H9 (cell line): ENCODE results near the gene THOC2. TPM values are rescaled to one million over a fixed set of nuclear protein-coding genes. Genes with fewer than 3 reads are reported as not detected.

Source experiments
- DNase-seq: peaks from one replicate; pipeline ENCODE4 v3.0.0-alpha.2; 2017
- H2AFZ ChIP-seq: one replicate; pipeline ENCODE4 v1.6.1; 2013; ENCODE audit warnings: mild to moderate bottlenecking, low read length, control low read depth, moderate library complexity
- H2AK5ac ChIP-seq: 2 replicates; pipeline ENCODE4 v1.6.1; 2013; ENCODE audit warnings: low read length, control low read depth, mixed read lengths; ENCODE audit not compliant: insufficient read length
- H2BK120ac ChIP-seq: one replicate; pipeline ENCODE4 v1.6.1; 2013; ENCODE audit warnings: low read depth, mild to moderate bottlenecking, low read length, control low read depth, inconsistent platforms; ENCODE audit not compliant: poor library complexity, severe bottlenecking
- H2BK12ac ChIP-seq: 2 replicates; pipeline ENCODE4 v1.6.1; 2013; ENCODE audit warnings: low read length, control low read depth, mixed read lengths, low read depth; ENCODE audit not compliant: insufficient read length
- H2BK15ac ChIP-seq: 2 replicates; pipeline ENCODE4 v1.6.1; 2013; ENCODE audit warnings: low read depth, low read length, control low read depth
- H2BK20ac ChIP-seq: one replicate; pipeline ENCODE4 v1.6.1; 2013; ENCODE audit warnings: low read depth, mild to moderate bottlenecking, low read length, control low read depth, inconsistent platforms; ENCODE audit not compliant: poor library complexity, severe bottlenecking
- H2BK5ac ChIP-seq: 2 replicates; pipeline ENCODE4 v1.6.1; 2013; ENCODE audit warnings: low read length, control low read depth, mixed read lengths; ENCODE audit not compliant: insufficient read length
- H3K14ac ChIP-seq: 2 replicates; pipeline ENCODE4 v1.6.1; 2013; ENCODE audit warnings: low read length, control low read depth; ENCODE audit not compliant: insufficient read depth
- H3K18ac ChIP-seq: 2 replicates; pipeline ENCODE4 v1.6.1; 2013; ENCODE audit warnings: low read depth, mild to moderate bottlenecking, mixed read lengths, low read length, control low read depth; ENCODE audit not compliant: insufficient read length
- H3K23ac ChIP-seq: 2 replicates; pipeline ENCODE4 v1.6.1; 2013; ENCODE audit warnings: low read length, control low read depth, mixed read lengths, low read depth; ENCODE audit not compliant: insufficient read length
- H3K23me2 ChIP-seq: 2 replicates; pipeline ENCODE4 v1.6.1; 2013; ENCODE audit warnings: low read depth, mild to moderate bottlenecking, mixed read lengths, low read length, control low read depth; ENCODE audit not compliant: insufficient read length, poor library complexity, severe bottlenecking
- H3K27ac ChIP-seq: 2 replicates; pipeline ENCODE4 v1.5.1; 2013; ENCODE audit warnings: low read length, control low read depth, mixed read lengths, low read depth; ENCODE audit not compliant: insufficient read length
- H3K27me3 ChIP-seq: 2 replicates; pipeline ENCODE4 v1.6.1; 2013; ENCODE audit warnings: low read length, control low read depth, inconsistent platforms; ENCODE audit not compliant: insufficient read depth
- H3K4ac ChIP-seq: 2 replicates; pipeline ENCODE4 v1.6.1; 2013; ENCODE audit warnings: low read depth, mild to moderate bottlenecking, control low read depth, inconsistent platforms, low read length, moderate library complexity
- H3K4me1 ChIP-seq: 2 replicates; pipeline ENCODE4 v1.6.1; 2013; ENCODE audit warnings: low read length, control low read depth, inconsistent platforms; ENCODE audit not compliant: insufficient read depth
- H3K4me2 ChIP-seq: 2 replicates; pipeline ENCODE4 v1.6.1; 2013; ENCODE audit warnings: low read length, control low read depth, mixed read lengths; ENCODE audit not compliant: insufficient read length, insufficient read depth
- H3K56ac ChIP-seq: 2 replicates; pipeline ENCODE4 v1.6.1; 2013; ENCODE audit warnings: low read depth, mild to moderate bottlenecking, mixed read lengths, low read length, control low read depth; ENCODE audit not compliant: insufficient read length
- H3K79me1 ChIP-seq: 2 replicates; pipeline ENCODE4 v1.6.1; 2013; ENCODE audit warnings: low read depth, mild to moderate bottlenecking, moderate library complexity, low read length, control low read depth, inconsistent platforms; ENCODE audit not compliant: insufficient read depth, poor library complexity, severe bottlenecking
- H3K79me2 ChIP-seq: 2 replicates; pipeline ENCODE4 v1.6.1; 2013; ENCODE audit warnings: low read length, control low read depth, inconsistent platforms; ENCODE audit not compliant: insufficient read depth
- H3K9ac ChIP-seq: 2 replicates; pipeline ENCODE4 v1.6.1; 2013; ENCODE audit warnings: low read length, control low read depth, mixed read lengths; ENCODE audit not compliant: insufficient read length; ENCODE audit errors: extremely low read depth
- H3K9me3 ChIP-seq: one replicate; pipeline ENCODE4 v1.6.1; 2013; ENCODE audit warnings: low read depth, low read length, inconsistent platforms; ENCODE audit not compliant: control insufficient read depth
- H3T11ph ChIP-seq: one replicate; pipeline ENCODE4 v1.6.1; 2013; ENCODE audit warnings: mild to moderate bottlenecking, low read length, control low read depth, inconsistent platforms
- H4K20me1 ChIP-seq: one replicate; pipeline ENCODE4 v1.6.1; 2013; ENCODE audit not compliant: control insufficient read depth, insufficient read length, insufficient read depth
- H4K5ac ChIP-seq: 2 replicates; pipeline ENCODE4 v1.6.1; 2013; ENCODE audit warnings: low read depth, mild to moderate bottlenecking, mixed read lengths, low read length, control low read depth; ENCODE audit not compliant: insufficient read length
- H4K8ac ChIP-seq: replicated peaks from 2 replicates; pipeline ENCODE4 v1.6.1; 2013; ENCODE audit warnings: low read length, control low read depth, mixed read lengths, low read depth; ENCODE audit not compliant: insufficient read length
- H4K91ac ChIP-seq: 2 replicates; pipeline ENCODE4 v1.6.1; 2013; ENCODE audit warnings: low read depth, mild to moderate bottlenecking, moderate library complexity, mixed read lengths, low read length, control low read depth; ENCODE audit not compliant: insufficient read length
- H3K27ac Mint-ChIP-seq, 3 experiments: 2 replicates in 2 of 3; 3 replicates in 1 of 3; pipeline ENCODE4 v1.8.0; 2020 to 2021; ENCODE audit warnings: mixed read lengths in 3 of 3, mild to moderate bottlenecking in 1 of 3, moderate library complexity in 1 of 3
- H3K27me3 Mint-ChIP-seq: 2 replicates; pipeline ENCODE4 v1.8.0; 2021; ENCODE audit warnings: low read depth, mild to moderate bottlenecking, moderate library complexity, mixed read lengths
- H3K36me3 Mint-ChIP-seq, 3 experiments: 2 replicates in 2 of 3; 3 replicates in 1 of 3; pipeline ENCODE4 v1.8.0; 2020 to 2021; ENCODE audit warnings: low read depth in 3 of 3, mixed read lengths in 3 of 3; ENCODE audit not compliant: insufficient read depth in 1 of 3
- H3K4me1 Mint-ChIP-seq, 2 experiments: 2 replicates each; pipeline ENCODE4 v1.8.0; 2020; ENCODE audit warnings: mixed read lengths in 2 of 2
- H3K4me3 Mint-ChIP-seq, 2 experiments: 2 replicates in 1 of 2; 3 replicates in 1 of 2; pipeline ENCODE4 v1.8.0; 2020 to 2021; ENCODE audit warnings: mild to moderate bottlenecking in 2 of 2, mixed read lengths in 2 of 2, moderate library complexity in 1 of 2
- H3K9me3 Mint-ChIP-seq, 2 experiments: 2 replicates in 1 of 2; 3 replicates in 1 of 2; pipeline ENCODE4 v1.8.0; 2020; ENCODE audit warnings: mild to moderate bottlenecking in 2 of 2, mixed read lengths in 2 of 2, moderate library complexity in 1 of 2
- CTCF ChIP-seq: fragments of 200-600 bp; sonication (generic); conservative IDR thresholded peaks from 3 replicates; pipeline ENCODE4 v1.8.0; 2021; ENCODE audit warnings: antibody characterized with exemption, mild to moderate bottlenecking
- WGBS: extraction: QIAGEN DNeasy Blood & Tissue Kit; methylation state at CpG from one replicate; pipeline ENCODE4 v1.1.7; 2013; ENCODE audit warnings: missing lambda C conversion rate, low lambda C conversion rate, mixed read lengths; ENCODE audit not compliant: insufficient read length; ENCODE audit errors: extremely low coverage; 5-methylcytosine and 5-hydroxymethylcytosine counted together
- total RNA-seq: library from RNA; stranded (reverse); gene quantifications from 2 replicates; pipeline ENCODE4 v1.2.1, GENCODE V29; 2021

The THOC2 gene
- total RNA-seq, 1 experiment from 2014 or later = 72.1 TPM

- no peak overlapping the region for H3T11ph ChIP-seq
- H3K9ac ChIP-seq = peak overlapping the region; percentile 70
- no peak overlapping the region for H3K4ac ChIP-seq
- H3K4me1 ChIP-seq = no peaks in the 10 kb centered on the region
- H3K79me1 ChIP-seq = no peaks in the 10 kb centered on the region
- H2BK15ac ChIP-seq = no peak overlapping the region
- no peak overlapping the region for H3K27ac ChIP-seq
- H3K79me2 ChIP-seq = peaks cover 6% of the 10 kb centered on the region; the same call in 1 of the 2 replicates
- no peak overlapping the region for H4K8ac ChIP-seq
- no peak overlapping the region for H3K23ac ChIP-seq
- no peaks in the 10 kb centered on the region for H3K27me3 ChIP-seq
- no peak for TF ChIP-seq CTCF
- peaks cover 6% of the 10 kb centered on the region for H3K23me2 ChIP-seq
- peak overlapping the region; percentile 73 for H3K56ac ChIP-seq
- H3K9me3 ChIP-seq = peaks cover 13% of the 10 kb centered on the region
- WGBS = no CpG with 5 or more reads among the region's 16 CpGs
- no peak overlapping the region for H2AK5ac ChIP-seq
- DNase-seq = no peak
- H2BK20ac ChIP-seq = no peak overlapping the region
- no peak overlapping the region for H4K5ac ChIP-seq
- Mint-ChIP-seq H3K27me3 (no peaks in the 10 kb centered on the region; the same call in 1 of the 2 replicates), H3K4me3 (peak overlapping the region; percentile 89 to 90), H3K4me1 (peaks cover 3 to 9% of the 10 kb centered on the region in 2 experiments; a peak in 2 of 4 replicates), H3K9me3 (peaks cover 26 to 61% of the 10 kb centered on the region in 2 experiments), H3K27ac (peak overlapping the region in 2 of 3 experiments; percentile 34 to 45; a peak in 2 of 7 replicates), H3K36me3 (peaks cover 12 to 19% (median 14%) of the 10 kb centered on the region in 3 experiments; a peak in 6 of 7 replicates)
- H2BK5ac ChIP-seq = no peak overlapping the region
- H2BK120ac ChIP-seq = no peak overlapping the region
- H3K18ac ChIP-seq = no peak overlapping the region
- H3K14ac ChIP-seq = no peak overlapping the region
- no peak overlapping the region for H2AFZ ChIP-seq
- peak overlapping the region; percentile 93 for H3K4me2 ChIP-seq
- H4K20me1 ChIP-seq = no peaks in the 10 kb centered on the region
- H2BK12ac ChIP-seq = no peak overlapping the region
- H4K91ac ChIP-seq = no peak overlapping the region
These were observed 1.4 kb downstream of the THOC2 start for GRCh38 chrX:123731258-123731986.
